Activated T-cell treated with anti-CD3 and anti-CD28 coated beads, Interleukin-2, amount 50 U/mL, for 48 hours (primary cell): Measurements from ENCODE around the gene SFXN5.
"Not testable (repeated sequence)": the region's sequence is repeated elsewhere in the genome, so short reads cannot be mapped to it uniquely, and the experiment has no call there.

Experiments used
- DNase-seq, 2 experiments: peaks; one replicate each; pipeline ENCODE4 v3.0.0-alpha.2; 2020

Gene SFXN5

DNA sequence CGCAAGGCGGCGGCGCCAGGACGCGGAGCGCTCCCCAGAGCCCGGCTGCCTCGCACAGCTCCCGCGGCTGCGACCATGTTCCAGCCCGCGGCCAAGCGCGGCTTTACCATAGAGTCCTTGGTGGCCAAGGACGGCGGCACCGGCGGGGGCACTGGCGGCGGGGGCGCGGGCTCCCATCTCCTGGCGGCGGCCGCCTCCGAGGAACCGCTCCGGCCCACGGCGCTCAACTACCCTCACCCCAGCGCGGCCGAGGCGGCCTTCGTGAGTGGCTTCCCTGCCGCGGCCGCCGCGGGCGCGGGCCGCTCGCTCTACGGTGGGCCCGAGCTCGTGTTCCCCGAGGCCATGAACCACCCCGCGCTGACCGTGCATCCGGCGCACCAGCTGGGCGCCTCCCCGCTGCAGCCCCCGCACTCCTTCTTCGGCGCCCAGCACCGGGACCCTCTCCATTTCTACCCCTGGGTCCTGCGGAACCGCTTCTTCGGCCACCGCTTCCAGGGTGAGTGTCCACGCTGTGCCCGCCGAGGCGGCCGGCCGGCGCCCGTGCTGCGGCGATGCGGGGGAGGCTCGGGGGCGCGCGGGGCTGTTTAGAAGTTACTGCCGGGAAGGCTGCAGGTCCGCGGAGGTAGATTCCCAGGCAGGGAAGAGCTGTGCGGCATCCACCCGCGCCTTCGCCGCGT, 153.5 kb downstream of the SFXN5 start:
- peak; percentile 35 to 50 for DNase-seq

GRCh38 chr2:72917138-72917876, 154.2 kb downstream of the SFXN5 start, which contains the start of gene EMX1:
Gene EMX1 (plus strand): TSS chr2:72917519. CDS start chr2:72917853, 334 bp downstream.
- DNase-seq, result peak; percentile 68 to 73

- peak in 1 of 2 experiments; percentile 36 for DNase-seq
Observed at GRCh38 chr2:72916743-72917137, 154.8 kb downstream of the SFXN5 start.

DNA sequence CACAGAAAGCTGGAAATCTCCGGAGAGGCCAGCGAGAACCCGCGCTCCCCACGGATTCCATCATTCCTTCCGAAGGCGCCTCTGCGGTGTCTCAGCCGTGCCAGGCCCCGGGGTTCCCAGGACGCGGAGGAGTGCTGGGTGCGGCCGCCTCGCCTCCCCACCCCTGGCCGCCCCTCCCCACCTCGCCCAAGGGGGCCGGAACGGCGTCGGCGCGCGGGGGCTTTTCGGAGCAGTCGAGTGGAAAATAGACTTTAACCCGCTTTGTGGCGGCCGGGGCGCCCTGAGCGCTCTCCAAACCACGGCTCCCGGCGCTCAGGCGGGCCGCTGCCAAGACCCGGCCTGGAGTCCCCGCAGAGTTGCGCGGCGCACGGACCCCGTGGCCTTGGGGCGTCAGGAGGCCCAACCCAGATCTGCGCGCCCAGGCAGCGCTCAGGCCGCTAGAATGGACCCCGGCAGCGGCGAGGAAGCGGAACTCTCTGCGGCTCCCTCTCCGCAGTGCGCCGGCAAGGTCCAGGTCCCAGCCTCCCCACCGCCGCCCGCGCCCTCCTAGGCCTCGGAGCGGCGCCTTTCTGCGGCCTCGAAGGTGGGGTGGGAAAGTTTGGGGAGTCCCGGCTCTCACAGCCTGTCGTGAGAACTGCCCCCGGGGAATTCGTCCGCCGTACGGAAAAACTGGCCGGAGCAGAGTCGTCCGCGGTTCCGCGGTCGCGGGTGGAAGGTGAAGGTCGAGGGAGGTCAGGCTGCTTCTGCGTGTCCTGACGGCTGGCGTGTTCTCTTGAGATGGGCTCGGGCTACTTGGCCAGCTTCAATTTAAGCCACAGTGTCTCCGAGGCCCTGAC, 155.4 kb downstream of the SFXN5 start:
- peak; percentile 63 to 70 for DNase-seq

DNA sequence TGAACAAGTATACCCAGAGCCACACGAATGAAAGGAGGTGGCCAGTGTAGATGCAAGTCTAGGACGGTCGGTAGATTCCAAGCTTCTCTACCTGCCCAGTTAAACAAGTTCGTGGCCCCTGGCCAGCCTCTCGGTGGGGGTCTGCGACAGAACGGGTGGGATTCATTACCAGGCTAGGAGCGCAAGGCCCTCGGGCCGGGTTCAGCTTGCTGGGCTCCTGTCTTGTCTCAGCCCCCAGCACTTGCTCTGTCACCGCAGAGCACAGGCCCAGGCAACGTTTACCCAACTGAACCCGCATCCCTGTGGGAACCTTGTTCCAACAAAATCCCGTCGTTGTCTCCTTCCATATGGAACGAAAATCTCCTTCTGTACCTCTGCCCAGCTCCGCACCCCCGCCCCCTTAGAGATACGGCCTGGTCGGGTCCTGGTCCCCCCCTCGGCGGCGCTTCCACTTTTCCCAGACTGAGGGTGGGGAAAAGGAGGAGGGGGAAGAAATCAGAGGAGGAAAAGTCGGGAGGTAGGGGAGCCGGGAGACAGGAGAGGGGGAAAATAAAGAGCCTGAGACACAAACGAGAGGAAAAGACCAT, 156.1 kb downstream of the SFXN5 start:
- no peak for DNase-seq

DNA sequence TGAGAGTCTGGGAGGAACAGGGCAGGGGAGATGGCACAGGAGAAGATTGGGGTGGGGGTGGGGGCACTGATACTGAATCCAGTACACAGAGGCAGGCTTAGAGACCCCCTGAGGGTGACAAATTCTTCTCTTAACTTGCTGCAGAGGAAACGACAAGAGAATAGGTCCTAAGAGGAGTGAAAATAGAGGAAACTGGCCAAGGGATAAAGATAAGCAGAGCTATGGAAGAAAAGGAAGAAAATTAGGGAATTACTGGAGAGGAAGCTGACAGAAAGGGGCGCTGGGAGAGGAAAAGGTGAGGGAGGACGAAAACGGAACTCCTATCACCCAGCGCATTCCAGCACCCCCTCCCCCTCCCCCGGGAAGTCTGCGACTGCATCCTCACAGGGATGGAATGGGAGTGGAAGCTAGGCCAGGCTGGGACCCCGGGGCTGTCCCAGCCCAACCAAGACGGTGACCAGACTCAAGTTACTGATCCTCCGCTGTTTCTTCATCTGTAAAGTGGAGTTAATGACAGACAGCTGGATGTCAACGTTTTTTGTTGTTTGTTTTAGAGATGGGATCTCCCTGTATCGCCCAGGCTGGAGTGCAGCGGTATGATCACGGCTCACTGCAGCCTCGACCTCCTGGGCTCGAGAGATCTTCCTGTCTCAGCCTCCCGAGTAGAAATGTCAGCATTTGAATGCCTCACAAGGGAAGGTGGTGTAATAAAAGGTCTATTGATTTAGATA, 156.8 kb downstream of the SFXN5 start:
- DNase-seq, result no peak

GRCh38 chr2:72914206-72914559, 157.3 kb downstream of the SFXN5 start:
- DNase-seq, result no peak

DNA sequence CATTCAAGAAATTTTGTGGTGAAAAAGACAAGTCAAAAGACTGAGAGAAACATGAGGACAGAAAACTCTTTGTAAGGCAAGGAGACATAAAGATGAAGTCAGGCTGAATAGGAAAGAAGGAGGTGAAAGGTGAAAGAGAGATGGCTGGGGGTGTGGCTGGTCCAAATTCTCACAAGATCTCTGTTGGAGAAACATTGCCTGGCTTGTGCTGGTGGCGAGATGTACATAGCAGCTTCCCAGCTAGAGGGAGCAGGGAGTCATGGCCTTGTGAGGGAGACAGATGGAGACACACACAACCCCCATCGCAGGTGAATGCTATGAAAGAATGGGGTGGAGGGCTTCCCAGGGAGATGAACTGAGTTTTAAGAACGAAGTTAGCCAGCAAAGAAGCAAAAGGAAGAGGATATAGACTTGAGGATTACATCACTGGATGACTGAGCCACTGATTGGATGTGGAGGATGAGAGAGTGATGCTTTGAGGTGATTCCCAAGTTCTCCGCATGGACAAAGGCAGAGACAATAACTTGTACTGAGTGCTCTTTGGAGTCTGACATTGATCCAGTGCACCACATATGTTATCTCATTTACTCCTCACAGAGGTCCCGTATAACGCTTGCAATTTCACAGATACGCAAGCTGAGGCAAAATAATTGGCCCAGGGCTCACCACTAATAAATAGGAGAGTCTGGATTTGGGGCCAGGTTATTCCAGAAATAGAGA, 157.9 kb downstream of the SFXN5 start:
- peak in 1 of 2 experiments; percentile 18 for DNase-seq

- DNase-seq, result no peak
Observed at GRCh38 chr2:72911256-72911655, 160.3 kb downstream of the SFXN5 start.

GRCh38 chr2:72908741-72909140, 162.8 kb downstream of the SFXN5 start:
- DNase-seq, result no peak

GRCh38 chr2:72907369-72907768, 164.1 kb downstream of the SFXN5 start:
- DNase-seq, result not testable (repeated sequence)

DNA sequence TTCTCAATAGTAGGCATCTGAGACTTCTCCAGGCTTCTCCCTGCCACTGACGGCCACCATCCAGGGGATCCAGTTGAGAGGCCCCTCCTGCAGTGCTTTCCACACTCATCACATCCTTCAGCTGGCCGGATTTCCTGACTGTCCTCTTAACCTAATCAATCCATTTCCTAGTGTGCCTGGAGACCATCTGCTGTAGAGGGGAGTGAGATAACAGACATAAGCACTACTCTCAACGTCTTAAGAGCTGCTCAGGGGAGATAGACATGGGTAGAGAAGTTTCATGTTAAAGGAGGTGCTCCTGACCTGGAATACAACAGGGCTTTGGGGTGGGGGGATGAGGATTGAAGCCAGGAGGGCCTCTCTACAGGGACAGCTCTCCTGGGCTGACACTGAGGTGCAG, 170.1 kb downstream of the SFXN5 start:
- DNase-seq, result no peak

- no peak for DNase-seq
Observed at GRCh38 chr2:72900191-72900825, 171.2 kb downstream of the SFXN5 start.

DNA sequence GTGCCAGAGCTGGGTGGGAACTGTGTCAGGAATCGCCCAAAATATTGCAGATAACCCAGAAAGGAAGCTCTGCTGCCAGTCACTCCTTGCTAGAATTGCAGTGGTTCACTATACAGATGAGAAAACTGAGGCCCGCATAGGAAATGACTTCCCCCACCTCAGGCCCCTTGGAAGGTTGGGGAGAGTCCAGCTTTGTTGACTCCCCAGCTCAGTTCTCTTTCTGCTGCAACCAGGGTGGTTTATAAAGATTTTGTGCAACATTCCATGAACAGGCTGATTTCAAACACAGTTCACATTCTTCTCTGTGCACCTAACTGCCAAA, 173.0 kb downstream of the SFXN5 start:
- no peak for DNase-seq

DNA sequence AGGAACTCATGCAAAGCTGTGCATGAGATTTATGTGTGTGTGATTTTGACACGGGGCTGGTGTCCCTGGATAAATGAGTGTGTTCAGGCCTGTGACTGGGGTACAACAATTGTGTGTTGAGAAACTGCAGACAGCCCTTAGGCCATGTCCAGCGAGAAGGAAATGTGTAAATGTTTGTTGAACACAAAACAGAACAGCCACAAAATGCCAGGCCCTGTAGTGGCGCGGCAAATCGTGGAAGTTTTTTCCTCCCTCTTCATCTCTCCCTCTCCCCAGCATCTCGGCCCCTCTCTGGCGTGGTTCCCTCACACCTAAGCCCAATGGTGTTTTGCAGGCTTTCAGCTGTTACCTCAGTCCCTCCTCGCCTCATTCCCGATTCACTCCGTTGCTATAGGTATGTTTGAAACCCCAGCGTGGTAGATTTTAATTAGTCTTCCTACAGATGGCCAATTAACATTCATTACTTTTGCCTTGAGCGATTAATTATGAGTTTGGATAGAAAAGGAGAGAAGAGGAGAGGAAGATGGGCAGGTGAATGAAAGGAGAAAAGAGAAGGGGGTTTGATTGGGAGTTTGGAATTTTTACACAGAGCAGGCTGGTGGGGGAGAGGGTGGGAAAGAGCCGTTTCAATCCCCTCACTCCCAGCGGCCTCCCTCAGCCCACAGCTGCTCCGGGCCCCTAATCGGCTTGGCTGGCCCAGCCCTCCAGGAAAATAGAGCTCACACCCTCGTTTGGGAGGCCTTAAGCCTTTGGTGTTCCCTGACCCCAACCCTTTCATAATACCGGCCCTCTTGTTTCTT, 173.5 kb downstream of the SFXN5 start:
- DNase-seq, result no peak

DNA sequence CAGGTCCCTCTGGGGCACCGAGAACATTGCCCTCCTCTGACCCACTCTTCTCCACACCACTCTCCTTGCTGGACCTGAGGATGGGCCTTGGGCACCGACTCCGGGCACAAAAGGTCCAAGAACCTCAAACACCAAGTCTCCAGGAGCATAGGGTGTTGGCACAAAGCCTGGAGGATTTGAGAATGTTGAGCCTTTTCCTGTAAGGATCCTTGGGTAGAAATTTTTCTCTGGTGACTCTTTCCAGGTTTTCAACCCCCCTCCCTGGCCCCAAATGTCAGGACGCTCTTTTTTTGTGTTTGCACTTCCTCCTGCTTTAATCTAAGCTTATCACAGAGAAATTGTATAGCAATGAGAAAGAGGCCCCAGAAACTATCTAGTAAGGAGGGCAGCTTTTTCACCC, 175.1 kb downstream of the SFXN5 start:
- no peak for DNase-seq

DNA sequence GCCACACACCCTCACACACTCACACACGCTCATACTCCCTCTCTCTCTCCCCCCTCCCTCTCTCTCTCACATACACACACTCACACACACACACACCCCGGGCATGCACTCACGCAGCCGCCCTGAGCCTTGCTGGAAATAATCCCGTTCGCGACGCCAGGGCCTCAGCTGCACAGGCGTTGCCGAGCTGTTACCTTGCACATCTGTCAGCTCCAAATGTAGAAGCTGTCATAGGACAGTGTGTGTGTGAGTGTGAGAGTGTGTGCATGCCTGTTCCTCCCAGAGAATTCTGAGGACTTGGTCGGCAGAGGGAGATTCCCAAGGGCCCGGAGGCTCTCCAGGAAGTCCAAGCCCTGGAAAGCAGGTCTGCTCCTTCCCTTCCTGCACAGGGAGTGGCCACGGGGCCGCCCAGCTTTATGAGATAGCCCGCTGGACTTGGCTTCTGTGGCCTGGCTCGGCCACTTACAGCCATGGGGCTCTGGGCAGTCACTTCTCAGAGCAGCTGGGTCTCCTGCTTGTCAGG, 175.7 kb downstream of the SFXN5 start:
- no peak for DNase-seq

DNA sequence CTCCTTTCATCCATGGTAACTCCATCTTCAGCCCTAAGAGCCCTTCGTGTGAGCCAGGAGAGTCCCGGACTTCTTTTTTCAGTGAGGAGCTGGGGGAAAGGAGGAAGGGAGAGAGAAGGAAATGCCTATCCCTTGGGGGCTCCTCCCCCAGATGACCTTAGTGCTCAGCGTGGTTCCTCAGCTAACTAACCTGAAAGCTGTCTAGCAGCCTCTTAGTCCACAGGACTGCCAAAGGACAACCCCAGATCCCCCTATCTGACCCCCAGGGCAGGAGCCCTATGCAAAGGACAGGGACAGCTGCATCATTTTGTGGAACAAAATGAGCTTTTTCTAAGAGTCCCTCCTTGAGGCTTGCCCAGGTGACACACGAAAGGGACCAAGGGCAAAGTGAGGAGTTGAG, 176.4 kb downstream of the SFXN5 start:
- no peak for DNase-seq

- no peak for DNase-seq
Observed at GRCh38 chr2:72894514-72894913, 177.0 kb downstream of the SFXN5 start.

DNA sequence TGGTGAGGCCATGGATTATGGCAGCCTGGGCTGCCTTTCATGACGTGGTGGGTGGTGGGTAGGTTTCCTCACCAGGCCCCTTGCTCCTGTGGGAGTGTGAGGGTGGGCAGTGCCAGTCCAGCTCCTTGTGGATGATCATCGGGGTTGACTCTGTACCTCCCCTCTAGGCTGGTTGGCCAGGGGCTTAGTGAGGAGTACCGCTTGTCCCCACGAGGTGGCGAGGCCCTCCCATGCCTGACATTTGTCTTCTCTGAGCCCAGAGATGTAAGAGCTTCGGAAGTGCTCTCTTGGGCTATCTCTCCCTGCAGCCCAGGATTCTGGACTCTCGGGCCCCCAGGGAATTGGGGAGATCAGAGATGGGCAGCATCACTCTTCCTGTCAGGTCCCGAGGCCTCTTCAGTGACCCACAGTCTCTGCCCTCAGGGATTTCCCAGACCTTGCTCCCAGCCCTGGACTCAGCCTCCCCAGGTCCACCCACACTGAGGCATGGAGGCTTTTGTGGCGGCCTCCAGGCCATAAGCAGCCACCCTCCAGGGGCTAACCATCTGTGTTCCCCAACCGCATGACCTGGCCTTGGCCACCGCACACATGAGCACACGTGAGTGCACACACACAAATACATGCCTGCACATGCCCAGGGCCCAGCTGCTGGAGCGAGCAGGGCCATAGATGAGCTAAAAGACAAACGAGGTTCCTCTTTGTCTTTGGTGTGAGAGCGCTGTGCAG, 177.8 kb downstream of the SFXN5 start:
- DNase-seq, result peak; percentile 53 to 70
